GM18505 (cell line): Measurements from ENCODE around the gene SCRG1.

Experiments used
- ATAC-seq: cut with Tn5 transposase; IDR thresholded peaks from one replicate; pipeline ENCODE4 v1.9.1; 2021; ENCODE audit not compliant: unreplicated experiment
- POLR2A ChIP-seq: IDR thresholded peaks from 4 replicates; pipeline ENCODE4 v1.6.1; 2011; ENCODE audit warnings: borderline replicate concordance; ENCODE audit not compliant: insufficient read depth, insufficient read length; ENCODE audit errors: extremely low read depth

SCRG1 gene

GRCh38 chr4:173398779-173399415, at the start of gene SCRG1:
SCRG1 (minus strand) TSS chr4:173399116; CDS start chr4:173391414, 7,702 bp downstream.
- no peak for ATAC-seq
- TF ChIP-seq POLR2A: no peak

GRCh38 chr4:173448103-173448502, 49.2 kb upstream of the SCRG1 start:
- TF ChIP-seq POLR2A: no peak
- ATAC-seq: no peak

GRCh38 chr4:173446416-173446815, 47.5 kb upstream of the SCRG1 start:
- peak; percentile 90 for ATAC-seq
- TF ChIP-seq POLR2A: no peak

- ATAC-seq: no peak
- no peak for TF ChIP-seq POLR2A
Observed at GRCh38 chr4:173443121-173443520, 44.2 kb upstream of the SCRG1 start.

GRCh38 chr4:173442223-173442932, 43.5 kb upstream of the SCRG1 start:
- no peak for ATAC-seq
- no peak for TF ChIP-seq POLR2A

- TF ChIP-seq POLR2A: no peak
- no peak for ATAC-seq
Observed at GRCh38 chr4:173440888-173441287, 42.0 kb upstream of the SCRG1 start.

GRCh38 chr4:173436771-173437265, 37.9 kb upstream of the SCRG1 start:
- TF ChIP-seq POLR2A: no peak
- no peak for ATAC-seq

GRCh38 chr4:173436149-173436579, 37.2 kb upstream of the SCRG1 start:
- no peak for ATAC-seq
- no peak for TF ChIP-seq POLR2A

- TF ChIP-seq POLR2A: no peak
- no peak for ATAC-seq
Observed at GRCh38 chr4:173434231-173434630, 35.3 kb upstream of the SCRG1 start.

- TF ChIP-seq POLR2A: no peak
- no peak for ATAC-seq
Observed at GRCh38 chr4:173433447-173433846, 34.5 kb upstream of the SCRG1 start.

- no peak for ATAC-seq
- TF ChIP-seq POLR2A: no peak
Observed at GRCh38 chr4:173432430-173432829, 33.5 kb upstream of the SCRG1 start.

GRCh38 chr4:173426064-173426463, 27.1 kb upstream of the SCRG1 start:
- ATAC-seq: no peak
- TF ChIP-seq POLR2A: no peak

- ATAC-seq: no peak
- no peak for TF ChIP-seq POLR2A
Observed at GRCh38 chr4:173424899-173425805, 26.2 kb upstream of the SCRG1 start.
